Stimulated activated CD4-positive, alpha-beta T cell treated with anti-CD3 and anti-CD28 coated beads, Interleukin-4, amount 100 ng/mL, for 4 hours (primary cell): ENCODE results near the gene SPRY4.
"Not testable (repeated sequence)": the region's sequence is repeated elsewhere in the genome, so short reads cannot be mapped to it uniquely, and the experiment has no call there.

ENCODE experiments used
- DNase-seq, 2 experiments: peaks; one replicate each; pipeline ENCODE4 v3.0.0-alpha.2; 2020

Gene SPRY4

GRCh38 chr5:142324871-142325724 lies at the start of gene SPRY4:
Gene SPRY4, minus strand, starts transcription at chr5:142325021. Its CDS starts 9,913 bp downstream, at chr5:142315108.
- DNase-seq, result peak; percentile 78 to 83

GRCh38 chr5:142368529-142368928 lies 43.7 kb upstream of the SPRY4 start:
- DNase-seq, result no peak

GRCh38 chr5:142366007-142366406 lies 41.2 kb upstream of the SPRY4 start:
- DNase-seq, result no peak

- no peak for DNase-seq
Measured at GRCh38 chr5:142364251-142365145, 39.7 kb upstream of the SPRY4 start.

- DNase-seq, result no peak
Measured at GRCh38 chr5:142363619-142363963, 38.8 kb upstream of the SPRY4 start.

- not testable (repeated sequence) for DNase-seq
Measured at GRCh38 chr5:142362193-142362592, 37.4 kb upstream of the SPRY4 start.

- DNase-seq, result no peak
Measured at GRCh38 chr5:142360607-142361120, 35.8 kb upstream of the SPRY4 start.

- no peak for DNase-seq
Measured at GRCh38 chr5:142360051-142360498, 35.3 kb upstream of the SPRY4 start.

- DNase-seq, result no peak
Measured at GRCh38 chr5:142358648-142359047, 33.8 kb upstream of the SPRY4 start.

- DNase-seq, result no peak
Measured at GRCh38 chr5:142358121-142358520, 33.3 kb upstream of the SPRY4 start.

GRCh38 chr5:142357469-142358090 lies 32.8 kb upstream of the SPRY4 start:
- no peak for DNase-seq

GRCh38 chr5:142356716-142357468 lies 32.1 kb upstream of the SPRY4 start:
- peak; percentile 91 to 93 for DNase-seq

GRCh38 chr5:142356349-142356715 lies 31.5 kb upstream of the SPRY4 start:
- no peak for DNase-seq

GRCh38 chr5:142353071-142353472 lies 28.3 kb upstream of the SPRY4 start:
- DNase-seq, result no peak

- DNase-seq, result no peak
Measured at GRCh38 chr5:142350021-142350420, 25.2 kb upstream of the SPRY4 start.

- no peak for DNase-seq
Measured at GRCh38 chr5:142346706-142347105, 21.9 kb upstream of the SPRY4 start.

GRCh38 chr5:142344915-142345314 lies 20.1 kb upstream of the SPRY4 start:
- DNase-seq, result not testable (repeated sequence)

- DNase-seq, result no peak
Measured at GRCh38 chr5:142343531-142343930, 18.7 kb upstream of the SPRY4 start.

- DNase-seq, result no peak
Measured at GRCh38 chr5:142342128-142342981, 17.5 kb upstream of the SPRY4 start.

GRCh38 chr5:142339781-142340180 lies 15.0 kb upstream of the SPRY4 start:
- DNase-seq, result no peak

- no peak for DNase-seq
Measured at GRCh38 chr5:142334538-142334937, 9.7 kb upstream of the SPRY4 start.
